ENCODE results near the gene PARD3B. TPM values are rescaled to one million over a fixed set of nuclear protein-coding genes. Genes with fewer than 3 reads are reported as not detected.

PARD3B gene
- total and polyA plus RNA-seq, 2 of the 4 experiments (the other 2 are of a cell fraction) = 3.3 to 15.6 TPM

- H3K27ac ChIP-seq (ENCODE audit: insufficient read depth, low read length) = no peak overlapping the region
- CTCF ChIA-PET = no interaction called here
- in situ Hi-C loops (cut with MboI; ENCODE audit: low sequenced_read_pairs) = no loop called here
- dilution Hi-C loops (cut with HindIII; ENCODE audit: low sequenced_read_pairs, unreplicated experiment) = no loop called here
- intact Hi-C loops (cut with micrococcal nuclease) = no loop called here
- H3K4me2 ChIP-seq (ENCODE audit: low read depth, low read length) = 0 out of 2 replicates have a peak overlapping the region, but pooled peaks have one; percentile 0
- H4K20me1 ChIP-seq (ENCODE audit: insufficient read depth, low read length) = no peaks in the 10 kb centered on the region
- no TSS peak for BruUV-seq (replicated peaks)
- H3K27me3 ChIP-seq (ENCODE audit: control insufficient read depth, insufficient read depth, low read length) = no peaks in the 10 kb centered on the region
- H2AFZ ChIP-seq (replicated peaks; ENCODE audit: low read length, poor library complexity) = peak overlapping the region; percentile 81
- no peak overlapping the region for H3K56ac ChIP-seq (ENCODE audit: extremely low read depth, insufficient read depth, low read length)
- H3K4me1 ChIP-seq (ENCODE audit: control insufficient read depth, insufficient read depth, low read length) = no peaks in the 10 kb centered on the region
- peak overlapping the region; percentile 39; the same call in 1 of the 2 replicates for H2BK20ac ChIP-seq (ENCODE audit: low read depth, low read length)
- peaks cover 3% of the 10 kb centered on the region; the same call in 1 of the 2 replicates for H3K36me3 ChIP-seq (ENCODE audit: control insufficient read depth, insufficient read depth, low read length)
- peak overlapping the region; percentile 17; the same call in 1 of the 2 replicates for H3K14ac ChIP-seq (replicated peaks; ENCODE audit: low read depth, low read length)
- no peak for ATAC-seq (ENCODE audit: low read depth)
- no peak overlapping the region for H2AK9ac ChIP-seq (replicated peaks; ENCODE audit: low read depth, low read length, poor library complexity)
- H4K8ac ChIP-seq (ENCODE audit: low read depth in 2 of 2, low read length in 2 of 2) = peak overlapping the region in 1 of 2 experiments; percentile 3; a peak in 1 of 4 replicates
- no peak for DNase-seq
- no peak overlapping the region for H3K23ac ChIP-seq (ENCODE audit: low read depth, low read length)
- no peak overlapping the region for H4K5ac ChIP-seq (ENCODE audit: low read depth, low read length)
- no peak overlapping the region for H4K91ac ChIP-seq (ENCODE audit: insufficient read depth, low read depth, low read length)
- POLR2A ChIA-PET (ENCODE audit: unreplicated experiment) = no interaction called here
- H2BK15ac ChIP-seq (ENCODE audit: low read depth, low read length) = no peak overlapping the region
- H3K18ac ChIP-seq (ENCODE audit: low read depth, low read length) = no peak overlapping the region
- H3K9me1 ChIP-seq (ENCODE audit: insufficient read depth, low read length) = peaks cover 4% of the 10 kb centered on the region; the same call in 1 of the 2 replicates
- H2BK120ac ChIP-seq (ENCODE audit: low read depth, low read length) = peak overlapping the region; percentile 38; the same call in 1 of the 2 replicates
- no peaks in the 10 kb centered on the region for H3K9me3 ChIP-seq (ENCODE audit: control insufficient read depth, insufficient read depth, low read length)
- H3K79me1 ChIP-seq (ENCODE audit: low read depth in 1 of 2, low read length in 2 of 2) = no peaks in the 10 kb centered on the region
- H2AK5ac ChIP-seq (ENCODE audit: low read depth, low read length) = no peak overlapping the region
- peak overlapping the region; percentile 4 for H2BK5ac ChIP-seq (ENCODE audit: low read depth, low read length, poor library complexity, severe bottlenecking)
- TF ChIP-seq BHLHE40 (IDR thresholded peaks at IDR 0.05; ENCODE audit: low read depth, low read length) (no peak), RAD21 (IDR thresholded peaks at IDR 0.05; ENCODE audit: low read length) (no peak), CHD1 (IDR thresholded peaks at IDR 0.05; ENCODE audit: low read depth, low read length) (no peak), FOS (IDR thresholded peaks at IDR 0.05; ENCODE audit: low read depth, low read length) (no peak), NFE2L2 (IDR thresholded peaks at IDR 0.05; ENCODE audit: low read depth, low read length) (no peak), RFX5 (IDR thresholded peaks at IDR 0.05; ENCODE audit: low read depth, low read length) (no peak), ELK1 (IDR thresholded peaks at IDR 0.05; ENCODE audit: borderline replicate concordance, low read depth, low read length) (no peak), RCOR1 (IDR thresholded peaks at IDR 0.05; ENCODE audit: insufficient replicate concordance, low read length) (no peak), USF2 (IDR thresholded peaks at IDR 0.05; ENCODE audit: low read depth, low read length) (no peak), CEBPB (IDR thresholded peaks at IDR 0.05; ENCODE audit: low read depth, low read length) (no peak), MXI1 (IDR thresholded peaks at IDR 0.05; ENCODE audit: borderline replicate concordance, low read depth, low read length) (no peak), CTCF (conservative IDR thresholded peaks at IDR 0.05; ENCODE audit: low read depth, low read length) (no peak), SMC3 (IDR thresholded peaks at IDR 0.05; ENCODE audit: low read depth, low read length) (no peak), POLR2A (IDR thresholded peaks at IDR 0.05; ENCODE audit: low read depth, low read length) (no peak), MAZ (IDR thresholded peaks at IDR 0.05; ENCODE audit: borderline replicate concordance, low read depth, low read length) (no peak), MAFK (IDR thresholded peaks at IDR 0.05; ENCODE audit: low read depth, low read length) (no peak)
- H3K4ac ChIP-seq (ENCODE audit: low read depth, low read length) = peak overlapping the region; percentile 5; the same call in 1 of the 2 replicates
- no peak overlapping the region for H3K4me3 ChIP-seq (ENCODE audit: insufficient read depth, low read depth, low read length)
- H3K9ac ChIP-seq (ENCODE audit: low read depth, low read length) = no peak overlapping the region
Measured at GRCh38 chr2:205197468-205198139, 652.3 kb downstream of the PARD3B start.
